ENCODE measurements around the gene EGFL7. TPM values are rescaled to one million over a fixed set of nuclear protein-coding genes. Genes with fewer than 3 reads are reported as not detected.
A peak's percentile ranks its signal among the peaks of the same experiment; 100 is the strongest.

Gene EGFL7
- total RNA-seq, 6 experiments from 2014 or later = 26.7 to 54.2 (median 45.8) TPM

GRCh38 chr9:136646827-136647711 lies 15.6 kb upstream of the EGFL7 start:
- WGBS (ENCODE audit: insufficient coverage, low coverage, low lambda C conversion rate, missing lambda C conversion rate) = 90% methylated on average over 3 of the region's 29 CpGs
- TF ChIP-seq POLR2A (IDR thresholded peaks at IDR 0.05) (no peak), CTCF (IDR thresholded peaks at IDR 0.05) (no peak)
- intact Hi-C loops (cut with DNase I) = loop anchor here in 1 of 2 donors (10.0 kb wide), 1 partner anchor 302 kb away; no protein-coding TSS in a partner anchor
- H3K4me1 ChIP-seq = peaks cover 0 to 11% (median 4%) of the 10 kb centered on the region in 4 donors
- no peak for ATAC-seq
- H3K27me3 ChIP-seq = no peaks in the 10 kb centered on the region
- peak overlapping the region in 1 of 3 donors; percentile 13 for H3K4me3 ChIP-seq
- peak overlapping the region; percentile 40 to 87 (median 64) for H3K27ac ChIP-seq
- no peaks in the 10 kb centered on the region for H3K9me3 ChIP-seq
- H3K36me3 ChIP-seq = no peaks in the 10 kb centered on the region
- DNase-seq = peak in 1 of 3 donors; percentile 30

- H3K27ac ChIP-seq = peak overlapping the region in 1 of 3 donors; percentile 87
- peak; percentile 3 to 32 (median 17) for ATAC-seq
- H3K36me3 ChIP-seq = no peaks in the 10 kb centered on the region
- no peaks in the 10 kb centered on the region for H3K27me3 ChIP-seq
- H3K4me1 ChIP-seq = peaks cover 0 to 11% (median 4%) of the 10 kb centered on the region in 4 donors
- H3K4me3 ChIP-seq = no peak overlapping the region
- H3K9me3 ChIP-seq = no peaks in the 10 kb centered on the region
- intact Hi-C loops (cut with DNase I) = loop anchor here in 1 of 2 donors (10.0 kb wide), 1 partner anchor 304 kb away; no protein-coding TSS in a partner anchor
- DNase-seq = peak; percentile 77 to 85 (median 78)
- WGBS (ENCODE audit: insufficient coverage, low coverage, low lambda C conversion rate, missing lambda C conversion rate) = 42% methylated on average over 14 of the region's 16 CpGs
- TF ChIP-seq CTCF (IDR thresholded peaks at IDR 0.05) = no peak
- TF ChIP-seq POLR2A (IDR thresholded peaks at IDR 0.05) = peak; percentile 19
Measured at GRCh38 chr9:136648751-136649150, 14.0 kb upstream of the EGFL7 start.

GRCh38 chr9:136650021-136650420 lies 12.7 kb upstream of the EGFL7 start:
- TF ChIP-seq CTCF (IDR thresholded peaks at IDR 0.05) (no peak), POLR2A (IDR thresholded peaks at IDR 0.05) (no peak)
- intact Hi-C loops (cut with DNase I) = no loop called here
- no peaks in the 10 kb centered on the region for H3K9me3 ChIP-seq
- H3K27me3 ChIP-seq = no peaks in the 10 kb centered on the region
- peaks cover 0 to 3% (median under 1%) of the 10 kb centered on the region in 4 donors for H3K4me1 ChIP-seq
- no peak overlapping the region for H3K4me3 ChIP-seq
- no peaks in the 10 kb centered on the region for H3K36me3 ChIP-seq
- no peak for ATAC-seq
- no peak overlapping the region for H3K27ac ChIP-seq
- DNase-seq = no peak
- WGBS (ENCODE audit: insufficient coverage, low coverage, low lambda C conversion rate, missing lambda C conversion rate) = 78% methylated on average over 5 of the region's 8 CpGs

GRCh38 chr9:136650648-136651047 lies 12.1 kb upstream of the EGFL7 start:
- no peak for TF ChIP-seq POLR2A (IDR thresholded peaks at IDR 0.05)
- no peak for TF ChIP-seq CTCF (IDR thresholded peaks at IDR 0.05)
- Histone ChIP-seq H3K36me3 (no peaks in the 10 kb centered on the region), H3K4me1 (no peaks in the 10 kb centered on the region), H3K9me3 (no peaks in the 10 kb centered on the region), H3K27ac (no peak overlapping the region), H3K4me3 (no peak overlapping the region), H3K27me3 (no peaks in the 10 kb centered on the region)
- WGBS (ENCODE audit: insufficient coverage, low coverage, low lambda C conversion rate, missing lambda C conversion rate) = 86% methylated on average over 4 of the region's 10 CpGs
- intact Hi-C loops (cut with DNase I) = no loop called here
- ATAC-seq = no peak
- no peak for DNase-seq

All from right lobe of liver (tissue), 6 donors.